WERI-Rb-1 (cell line): ENCODE results near the gene TAS2R46.

ENCODE experiments used
- DNase-seq: peaks from one replicate; pipeline ENCODE4 v3.0.0-alpha.2; 2020
- H3K27ac ChIP-seq: fragments of 250-450 bp; sonication (Bioruptor Pico); 2 replicates; pipeline ENCODE4 v1.5.1; 2020; ENCODE audit warnings: mild to moderate bottlenecking, moderate library complexity
- H3K27me3 ChIP-seq: fragments of 250-450 bp; sonication (Bioruptor Pico); 2 replicates; pipeline ENCODE4 v1.5.1; 2021; ENCODE audit warnings: mild to moderate bottlenecking, low read depth, moderate library complexity; ENCODE audit not compliant: insufficient read depth, severe bottlenecking
- H3K36me3 ChIP-seq: fragments of 250-450 bp; sonication (Bioruptor Pico); 2 replicates; pipeline ENCODE4 v1.5.1; 2020; ENCODE audit warnings: mild to moderate bottlenecking, moderate library complexity
- H3K4me3 ChIP-seq: 2 replicates; pipeline ENCODE4 v1.5.1; 2011; ENCODE audit warnings: low read depth, mild to moderate bottlenecking, control low read depth, low read length
- H3K9me3 ChIP-seq: fragments of 250-450 bp; sonication (Bioruptor Pico); 2 replicates; pipeline ENCODE4 v1.5.1; 2021; ENCODE audit warnings: mild to moderate bottlenecking, moderate library complexity; ENCODE audit not compliant: severe bottlenecking
- CTCF ChIP-seq: IDR thresholded peaks from 2 replicates; pipeline ENCODE4 v1.5.1; 2011; ENCODE audit warnings: low read depth, mild to moderate bottlenecking, control low read depth, inconsistent platforms, low read length

TAS2R46 gene

GRCh38 chr12:11026118-11026517 lies 36.0 kb downstream of the TAS2R46 start:
- TF ChIP-seq CTCF, result no peak
- no peak overlapping the region for H3K4me3 ChIP-seq
- DNase-seq, result peak; percentile 10
- H3K9me3 ChIP-seq, result no peaks in the 10 kb centered on the region
- H3K27me3 ChIP-seq, result no peaks in the 10 kb centered on the region
- H3K27ac ChIP-seq, result no peak overlapping the region
- no peaks in the 10 kb centered on the region for H3K36me3 ChIP-seq

GRCh38 chr12:11023387-11023786 lies 38.7 kb downstream of the TAS2R46 start:
- H3K27me3 ChIP-seq, result no peaks in the 10 kb centered on the region
- no peak for DNase-seq
- no peak for TF ChIP-seq CTCF
- no peaks in the 10 kb centered on the region for H3K9me3 ChIP-seq
- no peak overlapping the region for H3K4me3 ChIP-seq
- H3K27ac ChIP-seq, result no peak overlapping the region
- H3K36me3 ChIP-seq, result no peaks in the 10 kb centered on the region

- no peak for DNase-seq
- H3K36me3 ChIP-seq, result no peaks in the 10 kb centered on the region
- no peaks in the 10 kb centered on the region for H3K27me3 ChIP-seq
- no peaks in the 10 kb centered on the region for H3K9me3 ChIP-seq
- H3K4me3 ChIP-seq, result no peak within 1 kb of the TSS
- H3K27ac ChIP-seq, result no peak within 1 kb of the TSS
- no peak for TF ChIP-seq CTCF
Observed at GRCh38 chr12:11022520-11022919, 39.6 kb downstream of the TAS2R46 start, which contains the start of gene TAS2R19. TAS2R19 (minus strand) TSS chr12:11022620; CDS start chr12:11022571, 49 bp downstream.

- Histone ChIP-seq H3K9me3 (no peaks in the 10 kb centered on the region), H3K4me3 (no peak overlapping the region), H3K27me3 (no peaks in the 10 kb centered on the region), H3K36me3 (no peaks in the 10 kb centered on the region), H3K27ac (no peak overlapping the region)
- no peak for DNase-seq
- TF ChIP-seq CTCF, result no peak
Observed at GRCh38 chr12:11016937-11017336, 45.2 kb downstream of the TAS2R46 start.

- H3K27ac ChIP-seq, result no peak overlapping the region
- H3K4me3 ChIP-seq, result no peak overlapping the region
- H3K27me3 ChIP-seq, result no peaks in the 10 kb centered on the region
- H3K9me3 ChIP-seq, result no peaks in the 10 kb centered on the region
- DNase-seq, result no peak
- no peaks in the 10 kb centered on the region for H3K36me3 ChIP-seq
- TF ChIP-seq CTCF, result no peak
Observed at GRCh38 chr12:11015775-11016430, 46.2 kb downstream of the TAS2R46 start.

GRCh38 chr12:11014234-11014633 lies 47.9 kb downstream of the TAS2R46 start:
- no peaks in the 10 kb centered on the region for H3K27me3 ChIP-seq
- no peaks in the 10 kb centered on the region for H3K36me3 ChIP-seq
- DNase-seq, result no peak
- no peaks in the 10 kb centered on the region for H3K9me3 ChIP-seq
- H3K27ac ChIP-seq, result no peak overlapping the region
- no peak overlapping the region for H3K4me3 ChIP-seq
- no peak for TF ChIP-seq CTCF
